IPS-18c (cell line): ENCODE results near the gene CCDC137.

Source experiments
- H3K4me3 ChIP-seq: 2 replicates; pipeline ENCODE4 v1.7.0; 2013; ENCODE audit warnings: low read depth, mild to moderate bottlenecking, low read length, moderate library complexity; ENCODE audit not compliant: insufficient read depth
- H3K9me3 ChIP-seq: one replicate; pipeline ENCODE4 v1.6.1; 2013; ENCODE audit warnings: mild to moderate bottlenecking, low read length, moderate library complexity; ENCODE audit not compliant: control insufficient read depth, insufficient read depth

The CCDC137 gene

GRCh38 chr17:81690066-81690465 lies 23.5 kb downstream of the CCDC137 start:
- no peak overlapping the region for H3K4me3 ChIP-seq
- no peaks in the 10 kb centered on the region for H3K9me3 ChIP-seq

GRCh38 chr17:81690549-81690948 lies 24.0 kb downstream of the CCDC137 start:
- no peaks in the 10 kb centered on the region for H3K9me3 ChIP-seq
- no peak overlapping the region for H3K4me3 ChIP-seq

- no peaks in the 10 kb centered on the region for H3K9me3 ChIP-seq
Observed at GRCh38 chr17:81691196-81691595, 24.7 kb downstream of the CCDC137 start.

GRCh38 chr17:81691608-81692007 lies 25.1 kb downstream of the CCDC137 start:
- no peaks in the 10 kb centered on the region for H3K9me3 ChIP-seq
- H3K4me3 ChIP-seq = no peak overlapping the region

More at GRCh38 chr17:81691196-81691595, 24.7 kb downstream of the CCDC137 start:
- no peak overlapping the region for H3K4me3 ChIP-seq

GRCh38 chr17:81693509-81694210 lies 27.1 kb downstream of the CCDC137 start:
- no peaks in the 10 kb centered on the region for H3K9me3 ChIP-seq
- no peak overlapping the region for H3K4me3 ChIP-seq

GRCh38 chr17:81694810-81695209 lies 28.3 kb downstream of the CCDC137 start:
- Histone ChIP-seq H3K9me3 (no peaks in the 10 kb centered on the region), H3K4me3 (no peak overlapping the region)

- H3K4me3 ChIP-seq = no peak overlapping the region
- H3K9me3 ChIP-seq = no peaks in the 10 kb centered on the region
Observed at GRCh38 chr17:81695211-81695610, 28.7 kb downstream of the CCDC137 start.

GRCh38 chr17:81695801-81696200 lies 29.3 kb downstream of the CCDC137 start:
- Histone ChIP-seq H3K4me3 (no peak overlapping the region), H3K9me3 (no peaks in the 10 kb centered on the region)

GRCh38 chr17:81696218-81696941 lies 29.8 kb downstream of the CCDC137 start:
- H3K4me3 ChIP-seq = no peak overlapping the region
- no peaks in the 10 kb centered on the region for H3K9me3 ChIP-seq

- no peak overlapping the region for H3K4me3 ChIP-seq
- no peaks in the 10 kb centered on the region for H3K9me3 ChIP-seq
Observed at GRCh38 chr17:81697261-81698044, 30.9 kb downstream of the CCDC137 start.

- Histone ChIP-seq H3K9me3 (no peaks in the 10 kb centered on the region), H3K4me3 (no peak overlapping the region)
Observed at GRCh38 chr17:81700353-81701287, 34.1 kb downstream of the CCDC137 start.

- Histone ChIP-seq H3K4me3 (peak overlapping the region; percentile 95; the same call in 1 of the 2 replicates), H3K9me3 (no peaks in the 10 kb centered on the region)
Observed at GRCh38 chr17:81701288-81702071, 34.9 kb downstream of the CCDC137 start.

GRCh38 chr17:81702934-81703746 lies 36.6 kb downstream of the CCDC137 start, which contains the start of gene MRPL12:
Gene MRPL12 (plus strand): TSS chr17:81703367. CDS start chr17:81703502, 135 bp downstream.
- H3K9me3 ChIP-seq = no peaks in the 10 kb centered on the region

GRCh38 chr17:81703747-81704654 lies 37.5 kb downstream of the CCDC137 start:
- Histone ChIP-seq H3K4me3 (peak overlapping the region; percentile 95), H3K9me3 (no peaks in the 10 kb centered on the region)

More at GRCh38 chr17:81702934-81703746, 36.6 kb downstream of the CCDC137 start, which contains the start of gene MRPL12:
- H3K4me3 ChIP-seq = peak within 1 kb of the TSS; percentile 95
